ENCODE measurements around the gene PLXNA4.

The PLXNA4 gene

GRCh38 chr7:132584796-132585494 is 8.7 kb upstream of the PLXNA4 start:
- Histone ChIP-seq H3K79me2 (ENCODE audit: control insufficient read depth, insufficient read depth, low read length) (no peaks in the 10 kb centered on the region), H3K4me2 (ENCODE audit: low read length) (no peak overlapping the region), H3K9ac (ENCODE audit: low read length) (no peak overlapping the region), H3K27me3 (ENCODE audit: insufficient read depth, low read length, poor library complexity) (no peaks in the 10 kb centered on the region), H3K27ac (ENCODE audit: low read depth, low read length) (no peak overlapping the region), H4K8ac (ENCODE audit: low read depth, low read length) (no peak overlapping the region), H3K18ac (ENCODE audit: low read length) (no peak overlapping the region), H3K36me3 (ENCODE audit: control insufficient read depth, insufficient read depth, low read length) (no peaks in the 10 kb centered on the region), H3K56ac (ENCODE audit: low read length) (no peak overlapping the region), H2AK5ac (ENCODE audit: low read length) (no peak overlapping the region), H2BK15ac (replicated peaks; ENCODE audit: low read depth) (no peak overlapping the region), H4K5ac (ENCODE audit: low read length) (no peak overlapping the region), H3K79me1 (ENCODE audit: low read length) (no peaks in the 10 kb centered on the region), H3K4me3 (ENCODE audit: low read length) (no peak overlapping the region), H2BK5ac (ENCODE audit: low read length) (no peak overlapping the region), H3K23ac (ENCODE audit: low read length) (no peak overlapping the region), H2BK120ac (ENCODE audit: low read depth, low read length) (no peak overlapping the region), H3K4me1 (ENCODE audit: control insufficient read depth, low read depth, low read length) (no peaks in the 10 kb centered on the region), H3K4ac (ENCODE audit: low read depth, low read length) (no peak overlapping the region)
- no CpG with 5 or more reads among the region's 7 CpGs for WGBS (ENCODE audit: extremely low coverage, insufficient coverage, low lambda C conversion rate)
- DNase-seq, result no peak

GRCh38 chr7:132581431-132581830 is 5.2 kb upstream of the PLXNA4 start:
- Histone ChIP-seq H4K5ac (ENCODE audit: low read length) (no peak overlapping the region), H3K18ac (ENCODE audit: low read length) (no peak overlapping the region), H2BK15ac (replicated peaks; ENCODE audit: low read depth) (no peak overlapping the region), H3K4me3 (ENCODE audit: low read length) (no peak overlapping the region), H3K27me3 (ENCODE audit: insufficient read depth, low read length, poor library complexity) (peaks cover 17% of the 10 kb centered on the region), H3K27ac (ENCODE audit: low read depth, low read length) (no peak overlapping the region), H3K79me2 (ENCODE audit: control insufficient read depth, insufficient read depth, low read length) (no peaks in the 10 kb centered on the region), H2BK5ac (ENCODE audit: low read length) (no peak overlapping the region), H3K36me3 (ENCODE audit: control insufficient read depth, insufficient read depth, low read length) (no peaks in the 10 kb centered on the region), H3K23ac (ENCODE audit: low read length) (no peak overlapping the region), H3K4me1 (ENCODE audit: control insufficient read depth, low read depth, low read length) (no peaks in the 10 kb centered on the region), H3K4ac (ENCODE audit: low read depth, low read length) (no peak overlapping the region), H3K79me1 (ENCODE audit: low read length) (no peaks in the 10 kb centered on the region), H3K9ac (ENCODE audit: low read length) (no peak overlapping the region), H2BK120ac (ENCODE audit: low read depth, low read length) (no peak overlapping the region), H3K56ac (ENCODE audit: low read length) (no peak overlapping the region), H2AK5ac (ENCODE audit: low read length) (no peak overlapping the region), H3K4me2 (ENCODE audit: low read length) (no peak overlapping the region), H4K8ac (ENCODE audit: low read depth, low read length) (no peak overlapping the region)
- DNase-seq, result no peak
- no CpG with 5 or more reads among the region's 4 CpGs for WGBS (ENCODE audit: extremely low coverage, insufficient coverage, low lambda C conversion rate)

GRCh38 chr7:132580717-132581285 is 4.5 kb upstream of the PLXNA4 start:
- Histone ChIP-seq H2AK5ac (ENCODE audit: low read length) (no peak overlapping the region), H3K27ac (ENCODE audit: low read depth, low read length) (no peak overlapping the region), H2BK120ac (ENCODE audit: low read depth, low read length) (no peak overlapping the region), H3K56ac (ENCODE audit: low read length) (no peak overlapping the region), H2BK15ac (replicated peaks; ENCODE audit: low read depth) (no peak overlapping the region), H3K4me2 (ENCODE audit: low read length) (no peak overlapping the region), H3K36me3 (ENCODE audit: control insufficient read depth, insufficient read depth, low read length) (no peaks in the 10 kb centered on the region), H3K23ac (ENCODE audit: low read length) (no peak overlapping the region), H3K4ac (ENCODE audit: low read depth, low read length) (no peak overlapping the region), H3K4me1 (ENCODE audit: control insufficient read depth, low read depth, low read length) (no peaks in the 10 kb centered on the region), H4K8ac (ENCODE audit: low read depth, low read length) (no peak overlapping the region), H3K79me1 (ENCODE audit: low read length) (no peaks in the 10 kb centered on the region), H3K79me2 (ENCODE audit: control insufficient read depth, insufficient read depth, low read length) (no peaks in the 10 kb centered on the region), H3K4me3 (ENCODE audit: low read length) (no peak overlapping the region), H3K18ac (ENCODE audit: low read length) (no peak overlapping the region), H4K5ac (ENCODE audit: low read length) (no peak overlapping the region), H3K9ac (ENCODE audit: low read length) (no peak overlapping the region), H3K27me3 (ENCODE audit: insufficient read depth, low read length, poor library complexity) (peaks cover 22% of the 10 kb centered on the region), H2BK5ac (ENCODE audit: low read length) (no peak overlapping the region)
- WGBS (ENCODE audit: extremely low coverage, insufficient coverage, low lambda C conversion rate), result no CpG with 5 or more reads among the region's 4 CpGs
- peak; percentile 94 for DNase-seq

- no peak overlapping the region for H3K9ac ChIP-seq (ENCODE audit: low read length)
- H3K4me3 ChIP-seq (ENCODE audit: low read length), result no peak overlapping the region
- H4K8ac ChIP-seq (ENCODE audit: low read depth, low read length), result no peak overlapping the region
- H3K4me2 ChIP-seq (ENCODE audit: low read length), result no peak overlapping the region
- no peaks in the 10 kb centered on the region for H3K36me3 ChIP-seq (ENCODE audit: control insufficient read depth, insufficient read depth, low read length)
- no peak overlapping the region for H3K56ac ChIP-seq (ENCODE audit: low read length)
- no peak overlapping the region for H3K23ac ChIP-seq (ENCODE audit: low read length)
- H3K4me1 ChIP-seq (ENCODE audit: control insufficient read depth, low read depth, low read length), result no peaks in the 10 kb centered on the region
- peaks cover 27% of the 10 kb centered on the region for H3K27me3 ChIP-seq (ENCODE audit: insufficient read depth, low read length, poor library complexity)
- no peaks in the 10 kb centered on the region for H3K79me1 ChIP-seq (ENCODE audit: low read length)
- H4K5ac ChIP-seq (ENCODE audit: low read length), result no peak overlapping the region
- no peak overlapping the region for H3K27ac ChIP-seq (ENCODE audit: low read depth, low read length)
- peak; percentile 76 for DNase-seq
- no peak overlapping the region for H2AK5ac ChIP-seq (ENCODE audit: low read length)
- H3K18ac ChIP-seq (ENCODE audit: low read length), result no peak overlapping the region
- H2BK5ac ChIP-seq (ENCODE audit: low read length), result no peak overlapping the region
- H3K4ac ChIP-seq (ENCODE audit: low read depth, low read length), result no peak overlapping the region
- H3K79me2 ChIP-seq (ENCODE audit: control insufficient read depth, insufficient read depth, low read length), result no peaks in the 10 kb centered on the region
- no CpG with 5 or more reads among the region's 1 CpG for WGBS (ENCODE audit: extremely low coverage, insufficient coverage, low lambda C conversion rate)
- H2BK15ac ChIP-seq (replicated peaks; ENCODE audit: low read depth), result no peak overlapping the region
- H2BK120ac ChIP-seq (ENCODE audit: low read depth, low read length), result no peak overlapping the region
Observed at GRCh38 chr7:132580277-132580676, 4.0 kb upstream of the PLXNA4 start.

- Histone ChIP-seq H3K4me3 (ENCODE audit: low read length) (no peak overlapping the region), H3K18ac (ENCODE audit: low read length) (no peak overlapping the region), H2BK15ac (replicated peaks; ENCODE audit: low read depth) (no peak overlapping the region), H3K56ac (ENCODE audit: low read length) (no peak overlapping the region), H2BK120ac (ENCODE audit: low read depth, low read length) (no peak overlapping the region), H2AK5ac (ENCODE audit: low read length) (no peak overlapping the region), H3K79me2 (ENCODE audit: control insufficient read depth, insufficient read depth, low read length) (no peaks in the 10 kb centered on the region), H3K4ac (ENCODE audit: low read depth, low read length) (no peak overlapping the region), H3K4me1 (ENCODE audit: control insufficient read depth, low read depth, low read length) (no peaks in the 10 kb centered on the region), H4K8ac (ENCODE audit: low read depth, low read length) (no peak overlapping the region), H4K5ac (ENCODE audit: low read length) (no peak overlapping the region), H3K4me2 (ENCODE audit: low read length) (no peak overlapping the region), H3K27ac (ENCODE audit: low read depth, low read length) (no peak overlapping the region), H3K36me3 (ENCODE audit: control insufficient read depth, insufficient read depth, low read length) (no peaks in the 10 kb centered on the region), H3K79me1 (ENCODE audit: low read length) (no peaks in the 10 kb centered on the region), H3K23ac (ENCODE audit: low read length) (no peak overlapping the region), H2BK5ac (ENCODE audit: low read length) (no peak overlapping the region), H3K27me3 (ENCODE audit: insufficient read depth, low read length, poor library complexity) (peaks cover 36% of the 10 kb centered on the region), H3K9ac (ENCODE audit: low read length) (no peak overlapping the region)
- DNase-seq, result no peak
- no CpG with 5 or more reads among the region's 10 CpGs for WGBS (ENCODE audit: extremely low coverage, insufficient coverage, low lambda C conversion rate)
Observed at GRCh38 chr7:132579260-132579899, 3.1 kb upstream of the PLXNA4 start.
